HEK293 (cell line): Measurements from ENCODE around the gene PI4KA.

Experiments
- ZBTB1 ChIP-seq: fragments of 450-650 bp; formaldehyde crosslinking; IDR thresholded peaks from 2 replicates; pipeline ENCODE4 v1.5.1; 2016; ENCODE audit warnings: missing biosample characterization, missing genetic modification characterization
- ZBTB17 ChIP-seq: fragments of 450-650 bp; formaldehyde crosslinking; IDR thresholded peaks from 2 replicates; pipeline ENCODE4 v1.5.1; 2016; ENCODE audit warnings: missing biosample characterization, missing genetic modification characterization
- ZBTB7A ChIP-seq: fragments of 450-650 bp; formaldehyde crosslinking; IDR thresholded peaks from 2 replicates; pipeline ENCODE4 v1.5.1; 2016; ENCODE audit warnings: low read depth, missing biosample characterization, missing genetic modification characterization
- TF ChIP-seq, protein P1 (sequence below): fragments of 450-650 bp; formaldehyde crosslinking; IDR thresholded peaks from 2 replicates; pipeline ENCODE4 v1.5.1; 2016; ENCODE audit warnings: missing biosample characterization, missing genetic modification characterization

DNA sequence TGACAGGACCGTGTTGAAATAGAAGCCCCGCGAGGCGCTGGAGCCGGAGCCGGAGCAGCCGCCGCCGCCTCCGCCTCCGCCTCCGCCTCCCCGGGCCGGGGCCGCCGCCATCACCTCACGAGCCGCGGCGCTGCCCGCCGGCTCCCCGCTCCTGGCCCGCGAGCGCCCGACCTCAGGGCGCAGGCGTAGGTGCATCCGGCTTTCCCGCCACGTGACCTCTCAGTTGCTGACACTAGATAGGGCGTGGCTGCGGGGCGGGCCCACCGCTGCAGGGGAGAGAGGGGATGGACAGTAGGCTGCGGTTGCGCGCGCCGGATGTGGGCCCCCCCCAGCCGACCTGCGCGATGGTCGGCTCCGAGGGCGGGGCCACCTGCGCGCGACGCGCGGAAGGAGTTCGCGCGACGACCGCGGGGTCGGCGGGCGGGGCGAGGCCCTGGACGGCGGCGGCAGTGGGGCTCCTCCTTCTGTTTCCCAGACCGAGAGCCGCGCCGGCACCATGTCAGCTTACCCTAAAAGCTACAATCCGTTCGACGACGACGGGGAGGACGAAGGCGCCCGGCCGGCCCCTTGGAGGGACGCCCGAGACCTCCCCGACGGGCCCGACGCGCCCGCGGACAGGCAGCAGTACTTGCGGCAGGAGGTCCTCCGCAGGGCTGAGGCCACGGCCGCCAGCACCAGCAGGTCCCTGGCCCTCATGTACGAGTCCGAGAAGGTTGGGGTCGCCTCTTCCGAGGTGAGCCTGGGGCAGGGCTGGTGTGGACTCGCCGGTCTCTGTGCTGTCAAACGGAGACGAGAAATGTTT lies at the start of gene PI4KA, which contains the start of gene SNAP29:
- TF ChIP-seq, protein P1, sequence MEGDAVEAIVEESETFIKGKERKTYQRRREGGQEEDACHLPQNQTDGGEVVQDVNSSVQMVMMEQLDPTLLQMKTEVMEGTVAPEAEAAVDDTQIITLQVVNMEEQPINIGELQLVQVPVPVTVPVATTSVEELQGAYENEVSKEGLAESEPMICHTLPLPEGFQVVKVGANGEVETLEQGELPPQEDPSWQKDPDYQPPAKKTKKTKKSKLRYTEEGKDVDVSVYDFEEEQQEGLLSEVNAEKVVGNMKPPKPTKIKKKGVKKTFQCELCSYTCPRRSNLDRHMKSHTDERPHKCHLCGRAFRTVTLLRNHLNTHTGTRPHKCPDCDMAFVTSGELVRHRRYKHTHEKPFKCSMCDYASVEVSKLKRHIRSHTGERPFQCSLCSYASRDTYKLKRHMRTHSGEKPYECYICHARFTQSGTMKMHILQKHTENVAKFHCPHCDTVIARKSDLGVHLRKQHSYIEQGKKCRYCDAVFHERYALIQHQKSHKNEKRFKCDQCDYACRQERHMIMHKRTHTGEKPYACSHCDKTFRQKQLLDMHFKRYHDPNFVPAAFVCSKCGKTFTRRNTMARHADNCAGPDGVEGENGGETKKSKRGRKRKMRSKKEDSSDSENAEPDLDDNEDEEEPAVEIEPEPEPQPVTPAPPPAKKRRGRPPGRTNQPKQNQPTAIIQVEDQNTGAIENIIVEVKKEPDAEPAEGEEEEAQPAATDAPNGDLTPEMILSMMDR (tag by site-specific recombination): no peak
- no peak for TF ChIP-seq ZBTB17 (tag by site-specific recombination)
- no peak; the same call in 1 of the 2 replicates for TF ChIP-seq ZBTB7A
- no peak for TF ChIP-seq ZBTB1 (tag by site-specific recombination)
